Muscle of leg (tissue), 9 donors: ENCODE data around the gene PRODH. TPM values are rescaled to one million over a fixed set of nuclear protein-coding genes. Genes with fewer than 3 reads are reported as not detected.

ENCODE experiments used
- polyA plus RNA-seq, 8 donors: library from polyadenylated mRNA; unstranded; fragments of 120-200 nt; gene quantifications; one replicate each; pipeline versions ENCODE4 v1.2.1 to v1.2.3, GENCODE V29; 2013; ENCODE audit warnings: inconsistent platforms in 1 of 8, low replicate concordance in 1 of 8; ENCODE audit not compliant: insufficient read length in 8 of 8, insufficient read depth in 1 of 8
- total RNA-seq: library from RNA; stranded (reverse); fragments of 120-200 nt; gene quantifications from one replicate; pipeline ENCODE4 v1.2.4, GENCODE V29; 2013

Gene PRODH
- total and polyA plus RNA-seq, 9 donors, result 2.7 to 18.7 (median 7.1) TPM

Other genes starting within 250 kb of the PRODH start
- gene DGCR6, start 30.0 kb downstream of the PRODH start, total RNA-seq, result 22.5 TPM
- gene DGCR6, start 30.0 kb downstream of the PRODH start, polyA plus RNA-seq, result 10 to 100 TPM; 44.7 to 89.9 (median 72.1) TPM
- gene DGCR2, start 186.1 kb upstream of the PRODH start, total RNA-seq, result 35.4 TPM
- gene DGCR2, start 186.1 kb upstream of the PRODH start, polyA plus RNA-seq, result 10 to 100 TPM; 41.5 to 62.2 (median 53.3) TPM
- gene TSSK2, start 195.0 kb upstream of the PRODH start, total RNA-seq, result 0.04 TPM
- gene TSSK2, start 195.0 kb upstream of the PRODH start, polyA plus RNA-seq, result under 1 TPM in 3 of 8 donors, not detected in 5; 0.17 to 0.28 (median 0.23) TPM
- 11.6 TPM for gene ESS2, start 208.4 kb upstream of the PRODH start, total RNA-seq
- 10 to 100 TPM; 12.3 to 14.5 (median 13.2) TPM for gene ESS2, start 208.4 kb upstream of the PRODH start, polyA plus RNA-seq
- gene GSC2, start 214.0 kb upstream of the PRODH start, total RNA-seq, result not detected
- gene GSC2, start 214.0 kb upstream of the PRODH start, polyA plus RNA-seq, result not detected
- gene SLC25A1, start 242.4 kb upstream of the PRODH start, total RNA-seq, result 18.0 TPM
- 10 to 100 TPM; 16.9 to 35.7 (median 23.4) TPM for gene SLC25A1, start 242.4 kb upstream of the PRODH start, polyA plus RNA-seq